Measurements from ENCODE around the gene NGDN. TPM values are rescaled to one million over a fixed set of nuclear protein-coding genes. Genes with fewer than 3 reads are reported as not detected.

The NGDN gene
- 24.4 and 30.1 TPM in 2 replicates for total RNA-seq

GRCh38 chr14:23469127-23469905, at the start of gene NGDN:
Gene NGDN (plus strand): TSS chr14:23469703. CDS start chr14:23469716, 13 bp downstream.

GRCh38 chr14:23435543-23436326, 33.8 kb upstream of the NGDN start, which contains the start of gene MYH7:
Gene MYH7 (minus strand): TSS chr14:23435660. CDS start chr14:23433732, 1,928 bp downstream.

Other genes with a start within 250 kb of the NGDN start
- gene RNF212B, start 231.8 kb upstream of the NGDN start, total RNA-seq, result not detected in 2 replicates
- 9.1 and 16.4 TPM in 2 replicates for gene HOMEZ, start 183.6 kb upstream of the NGDN start, total RNA-seq
- 1.6 and 4.7 TPM in 2 replicates for gene PPP1R3E, start 166.8 kb upstream of the NGDN start, total RNA-seq
- gene BCL2L2, start 162.9 kb upstream of the NGDN start, total RNA-seq, result 12.0 and 18.4 TPM in 2 replicates
- 40.2 and 60.3 TPM in 2 replicates for gene PABPN1, start 148.2 kb upstream of the NGDN start, total RNA-seq
- gene SLC22A17, start 116.8 kb upstream of the NGDN start, total RNA-seq, result 34.6 and 59.7 TPM in 2 replicates
- gene EFS, start 104.5 kb upstream of the NGDN start, total RNA-seq, result 21.6 and 34.2 TPM in 2 replicates
- not detected in 2 replicates for gene IL25, start 96.9 kb upstream of the NGDN start, total RNA-seq
- gene CMTM5, start 92.7 kb upstream of the NGDN start, total RNA-seq, result 2.2 TPM in 1 of 2 replicates, not detected in the other
- not detected in 2 replicates for gene MYH6, start 61.4 kb upstream of the NGDN start, total RNA-seq
- gene MYH7, start 34.0 kb upstream of the NGDN start, total RNA-seq, result 0.56 TPM in 1 of 2 replicates, not detected in the other
- gene ZFHX2, start 82.1 kb downstream of the NGDN start, total RNA-seq, result 0.08 and 0.39 TPM in 2 replicates
- 10.0 and 13.4 TPM in 2 replicates for gene THTPA, start 86.6 kb downstream of the NGDN start, total RNA-seq
- gene AP1G2, start 98.1 kb downstream of the NGDN start, total RNA-seq, result 10.1 and 14.6 TPM in 2 replicates
- under 0.01 and 0.24 TPM in 2 replicates for gene JPH4, start 109.1 kb downstream of the NGDN start, total RNA-seq
- under 0.01 TPM in 1 of 2 replicates, not detected in the other for gene DHRS2, start 166.7 kb downstream of the NGDN start, total RNA-seq